C4-2B (cell line): ENCODE data around the gene PPIF.

Experiments
- H3K27ac ChIP-seq: fragments of 450-650 bp; 2 replicates; pipeline ENCODE4 v1.5.1; 2017
- ZFX ChIP-seq: fragments of 450-650 bp; IDR thresholded peaks from 2 replicates; pipeline ENCODE4 v1.6.1; 2017
- TF ChIP-seq, protein P1 (sequence below): fragments of 450-650 bp; conservative IDR thresholded peaks from 2 replicates; pipeline ENCODE4 v1.5.1; 2017; ENCODE audit warnings: mild to moderate bottlenecking

PPIF gene

DNA sequence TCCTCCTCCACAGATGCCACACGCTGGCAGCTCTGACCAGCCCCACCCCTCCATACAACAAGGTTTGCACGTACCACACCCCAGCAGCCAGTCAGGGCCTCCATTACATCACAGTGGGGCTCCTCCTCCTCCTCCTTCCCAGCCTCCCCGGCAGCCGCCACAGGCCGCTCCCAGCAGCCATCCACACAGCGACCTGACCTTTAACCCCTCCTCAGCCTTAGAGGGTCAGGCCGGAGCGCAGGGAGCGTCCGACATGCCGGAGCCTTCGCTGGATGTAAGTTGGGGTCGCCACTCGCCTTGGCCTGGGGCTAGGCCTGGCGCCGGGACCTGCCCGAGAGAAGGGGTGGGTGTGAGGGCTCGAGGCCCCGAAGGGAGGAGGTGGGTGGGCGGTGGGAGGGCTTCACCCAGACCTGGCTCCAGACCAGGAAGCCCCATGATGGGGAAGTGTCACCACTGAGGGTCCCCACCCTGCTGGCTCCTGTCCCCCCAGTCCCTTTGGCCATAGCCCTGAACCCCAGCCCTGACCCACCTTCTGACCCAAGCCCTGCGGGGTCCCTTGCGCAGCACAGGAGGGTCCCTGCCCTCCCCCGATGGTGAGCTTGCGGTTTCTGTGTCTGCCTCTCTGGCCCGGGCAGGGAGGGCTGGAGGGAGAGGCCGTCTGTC is 36.2 kb upstream of the PPIF start:
- TF ChIP-seq ZFX, result no peak
- TF ChIP-seq, protein P1, sequence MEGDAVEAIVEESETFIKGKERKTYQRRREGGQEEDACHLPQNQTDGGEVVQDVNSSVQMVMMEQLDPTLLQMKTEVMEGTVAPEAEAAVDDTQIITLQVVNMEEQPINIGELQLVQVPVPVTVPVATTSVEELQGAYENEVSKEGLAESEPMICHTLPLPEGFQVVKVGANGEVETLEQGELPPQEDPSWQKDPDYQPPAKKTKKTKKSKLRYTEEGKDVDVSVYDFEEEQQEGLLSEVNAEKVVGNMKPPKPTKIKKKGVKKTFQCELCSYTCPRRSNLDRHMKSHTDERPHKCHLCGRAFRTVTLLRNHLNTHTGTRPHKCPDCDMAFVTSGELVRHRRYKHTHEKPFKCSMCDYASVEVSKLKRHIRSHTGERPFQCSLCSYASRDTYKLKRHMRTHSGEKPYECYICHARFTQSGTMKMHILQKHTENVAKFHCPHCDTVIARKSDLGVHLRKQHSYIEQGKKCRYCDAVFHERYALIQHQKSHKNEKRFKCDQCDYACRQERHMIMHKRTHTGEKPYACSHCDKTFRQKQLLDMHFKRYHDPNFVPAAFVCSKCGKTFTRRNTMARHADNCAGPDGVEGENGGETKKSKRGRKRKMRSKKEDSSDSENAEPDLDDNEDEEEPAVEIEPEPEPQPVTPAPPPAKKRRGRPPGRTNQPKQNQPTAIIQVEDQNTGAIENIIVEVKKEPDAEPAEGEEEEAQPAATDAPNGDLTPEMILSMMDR, result no peak

DNA sequence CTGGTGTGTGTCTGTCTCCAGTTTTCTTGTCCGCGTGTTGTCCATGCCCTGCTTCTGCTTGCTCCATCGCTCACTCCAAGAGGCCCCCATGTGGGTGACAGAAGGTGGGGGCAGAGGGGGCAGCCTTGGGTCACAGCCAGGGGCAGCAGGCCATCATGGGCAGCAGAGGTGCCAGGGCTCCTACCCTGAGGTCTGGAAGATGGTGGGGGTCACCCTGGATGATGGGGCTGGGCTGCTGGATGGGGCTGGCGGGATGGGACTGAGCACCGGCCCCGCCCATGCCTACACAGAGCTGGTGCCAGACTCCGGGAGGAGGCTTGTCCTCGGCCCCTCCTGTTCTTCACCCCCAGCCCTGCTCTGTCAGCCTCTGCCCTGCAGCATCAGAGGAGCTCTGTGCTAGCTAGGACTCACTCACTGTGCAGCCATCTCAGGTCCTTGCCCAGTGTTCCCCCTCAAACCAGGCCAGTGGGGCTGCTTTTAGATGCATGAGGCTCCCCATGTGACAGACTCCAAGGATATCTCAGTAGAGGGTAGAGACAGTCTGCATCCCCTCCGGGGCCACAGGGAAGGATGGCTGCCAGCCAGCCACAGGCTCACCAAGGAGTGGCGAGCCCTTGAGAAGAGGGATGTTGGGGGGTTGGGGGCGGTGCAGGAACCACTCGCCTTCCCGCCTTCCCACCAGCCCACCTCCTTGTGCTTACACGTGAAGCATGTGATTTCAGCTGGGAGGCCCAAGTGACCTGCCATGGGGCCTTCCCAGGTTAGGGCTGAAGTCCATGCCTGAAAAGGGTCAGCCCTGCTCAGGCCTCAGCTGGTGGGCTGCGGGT is 35.5 kb upstream of the PPIF start:
- TF ChIP-seq, protein P1, result no peak
- TF ChIP-seq ZFX, result no peak
- no peak overlapping the region for H3K27ac ChIP-seq

More for the DNA sequence above, 36.2 kb upstream of the PPIF start:
- no peak overlapping the region for H3K27ac ChIP-seq

DNA sequence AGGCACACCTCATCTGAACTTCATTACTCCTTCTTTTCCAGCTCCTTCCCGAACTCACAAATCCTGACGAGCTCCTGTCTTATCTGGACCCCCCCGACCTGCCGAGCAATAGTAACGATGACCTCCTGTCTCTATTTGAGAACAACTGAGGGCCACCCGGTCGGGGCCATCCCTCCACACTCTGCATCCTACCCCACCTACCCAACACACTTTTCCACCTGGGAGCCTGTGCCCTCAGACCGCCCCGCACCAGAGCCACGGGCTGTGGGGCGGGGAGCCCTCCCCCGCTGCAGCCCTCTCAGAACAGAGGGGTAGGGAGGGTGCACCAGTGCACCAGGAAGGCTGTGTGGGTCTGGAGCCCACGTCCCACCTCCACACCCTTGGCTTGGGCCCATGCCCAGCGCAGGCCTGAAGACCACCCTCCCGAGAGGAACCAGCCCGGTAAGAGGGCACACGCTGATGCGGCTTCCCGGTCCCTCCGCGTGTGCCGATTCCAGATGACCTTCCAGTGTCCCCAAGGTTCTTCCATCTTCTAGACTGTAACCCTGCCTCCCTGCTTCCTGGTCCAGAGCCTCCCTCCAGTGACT is 34.6 kb upstream of the PPIF start:
- TF ChIP-seq ZFX, result no peak
- TF ChIP-seq, protein P1, result no peak
- H3K27ac ChIP-seq, result no peak overlapping the region

DNA sequence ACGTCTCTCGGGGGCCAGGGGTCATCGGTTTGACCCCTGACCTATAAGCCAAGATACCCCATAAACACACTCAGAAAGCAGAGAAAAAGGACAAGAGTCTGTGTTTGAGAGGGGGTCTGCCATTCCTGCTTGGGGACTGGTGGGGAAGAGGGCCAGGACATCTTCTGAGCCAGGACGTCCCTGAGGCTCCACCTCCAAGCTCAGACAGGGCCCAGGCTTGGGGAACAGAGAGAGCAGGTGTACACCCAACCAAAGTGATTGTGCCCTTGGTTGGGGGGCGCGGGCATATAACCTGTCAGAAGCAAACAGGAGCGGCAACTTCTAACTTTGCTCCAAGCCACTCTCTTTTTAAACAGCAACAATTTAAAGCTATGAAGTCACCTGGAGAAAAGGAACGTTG is 33.9 kb upstream of the PPIF start:
- no peak overlapping the region for H3K27ac ChIP-seq
- no peak for TF ChIP-seq ZFX
- TF ChIP-seq, protein P1, result no peak

DNA sequence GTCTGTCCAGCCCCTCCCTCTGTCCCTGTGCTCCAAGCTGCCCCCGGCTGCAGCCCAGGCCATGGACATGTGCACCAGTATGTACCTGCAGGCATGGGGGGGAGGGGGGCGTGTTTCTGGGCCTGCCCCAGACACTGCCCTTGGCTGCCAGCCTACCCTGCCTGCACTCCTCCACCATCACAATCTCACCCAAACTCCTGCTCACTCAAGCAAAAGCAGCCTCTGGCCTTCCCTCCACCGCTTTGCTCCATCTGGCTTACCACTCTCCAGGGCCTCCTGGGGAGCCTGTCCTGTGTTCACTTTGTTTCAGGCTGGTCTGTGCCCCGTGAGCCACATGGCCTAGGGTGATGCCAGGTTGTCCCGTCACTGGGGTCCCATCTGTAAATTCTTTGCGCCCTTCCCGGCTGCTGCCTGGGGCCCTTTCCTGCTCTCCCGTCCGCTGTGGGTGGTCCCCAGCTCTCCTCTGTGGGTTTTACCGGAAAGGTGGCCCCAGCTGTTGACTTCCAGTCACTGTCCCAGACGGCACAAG is 33.3 kb upstream of the PPIF start:
- no peak for TF ChIP-seq ZFX
- TF ChIP-seq, protein P1, result no peak
- no peak overlapping the region for H3K27ac ChIP-seq

DNA sequence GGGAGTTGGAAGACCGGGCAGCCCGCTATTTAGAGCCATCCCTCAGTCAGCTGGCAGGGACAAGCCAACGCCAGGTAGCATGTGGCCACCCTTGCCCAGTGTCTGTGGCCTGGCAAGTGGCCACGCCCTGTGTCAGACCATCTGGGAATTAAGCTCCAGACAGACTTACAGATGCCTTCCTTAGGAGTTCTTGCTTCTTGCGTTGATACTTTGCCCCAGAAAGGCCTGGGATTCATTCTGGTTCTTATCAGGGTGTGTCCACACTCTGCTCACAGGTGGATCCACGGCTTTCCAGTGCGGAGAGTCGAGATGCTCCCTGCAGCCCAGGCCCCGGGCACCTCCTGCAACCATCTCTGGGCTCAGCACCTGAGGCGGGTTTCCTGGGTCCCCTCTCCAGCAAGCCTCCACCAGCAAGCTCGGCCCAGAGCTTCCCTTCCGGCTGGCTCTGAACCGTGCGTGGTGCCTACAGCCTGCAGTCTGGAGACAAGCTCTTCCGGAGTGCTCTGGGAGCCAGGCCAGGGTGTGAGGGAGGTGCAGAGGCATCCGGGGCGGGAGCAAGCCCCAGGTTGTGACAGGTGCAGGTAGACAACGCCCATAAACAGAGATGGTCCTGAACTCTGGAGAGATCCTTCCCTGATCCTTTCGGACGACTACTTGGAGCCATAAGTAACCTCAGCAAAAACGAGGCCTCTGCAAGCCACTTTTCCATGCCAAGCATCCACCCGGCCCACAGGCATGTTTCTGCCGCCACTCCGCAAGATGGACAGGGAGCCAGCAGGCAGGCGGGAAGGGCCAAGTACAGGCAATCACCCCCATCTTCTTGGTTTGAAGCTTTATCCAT is 32.3 kb upstream of the PPIF start:
- TF ChIP-seq ZFX, result no peak
- TF ChIP-seq, protein P1, result no peak
- no peak overlapping the region for H3K27ac ChIP-seq
